H1 (cell line): ENCODE measurements around the gene FAM219A. TPM values are rescaled to one million over a fixed set of nuclear protein-coding genes. Genes with fewer than 3 reads are reported as not detected.
"Not testable (repeated sequence)": the region's sequence is repeated elsewhere in the genome, so short reads cannot be mapped to it uniquely, and the experiment has no call there.

Experiments used
- CTCF ChIA-PET: fragments of 300-600 bp; sonication (Branson Sonifier 250); formaldehyde crosslinking; loops from one replicate; lab custom pipeline; 2021; ENCODE audit not compliant: partially characterized antibody; lab: Charles Lee
- POLR2A ChIA-PET: fragments of 300-600 bp; sonication (Branson Sonifier 250); formaldehyde crosslinking; loops from one replicate; lab custom pipeline; 2021; ENCODE audit warnings: inconsistent platforms; ENCODE audit not compliant: partially characterized antibody; lab: Charles Lee
- DNase-seq, 2 experiments: peaks; one replicate each; pipeline versions ENCODE4 v3.0.0 to v3.0.0-alpha.2; 2010 to 2022; ENCODE audit warnings: low spot score in 2 of 2, low read depth in 1 of 2, mixed read lengths in 1 of 2
- FAIRE-seq: peaks from 2 replicates; lab custom pipeline; 2011; peaks lifted over from hg19 to GRCh38; lab: Jason Lieb, UNC
- H2AFZ ChIP-seq: 2 replicates; pipeline ENCODE4 v1.8.1; 2012; ENCODE audit warnings: low read length, inconsistent platforms
- H2AK5ac ChIP-seq: 2 replicates; pipeline ENCODE4 v1.6.1; 2013; ENCODE audit warnings: low read depth, low read length
- H2BK120ac ChIP-seq: replicated peaks from 2 replicates; pipeline ENCODE3; 2013; ENCODE audit warnings: low read depth, low read length, inconsistent platforms
- H2BK12ac ChIP-seq: 2 replicates; pipeline ENCODE4 v1.6.1; 2013; ENCODE audit warnings: low read depth, low read length
- H2BK15ac ChIP-seq: 2 replicates; pipeline ENCODE4 v1.6.1; 2013; ENCODE audit warnings: low read length
- H2BK20ac ChIP-seq: 2 replicates; pipeline ENCODE4 v1.6.1; 2013; ENCODE audit warnings: low read length
- H2BK5ac ChIP-seq: 2 replicates; pipeline ENCODE4 v1.6.1; 2013; ENCODE audit warnings: low read depth, low read length
- H3K14ac ChIP-seq: 2 replicates; pipeline ENCODE4 v1.6.1; 2013; ENCODE audit warnings: inconsistent platforms; ENCODE audit not compliant: insufficient read length
- H3K18ac ChIP-seq: 2 replicates; pipeline ENCODE4 v1.6.1; 2013; ENCODE audit warnings: low read length; ENCODE audit errors: extremely low read depth
- H3K23ac ChIP-seq: 2 replicates; pipeline ENCODE4 v1.6.1; 2013; ENCODE audit warnings: inconsistent platforms; ENCODE audit not compliant: insufficient read length
- H3K23me2 ChIP-seq: 2 replicates; pipeline ENCODE4 v1.6.1; 2013; ENCODE audit warnings: low read depth, low read length
- H3K27ac ChIP-seq: 2 replicates; pipeline ENCODE4 v1.6.1; 2011; ENCODE audit warnings: low read depth, low read length, inconsistent platforms
- H3K27me3 ChIP-seq, 4 experiments: replicated peaks in 1 of 4; 1 replicate in 1 of 4; 2 replicates in 3 of 4; pipeline versions ENCODE4 v1.6.1 to v1.8.1; 2011 to 2013; ENCODE audit warnings: low read length in 3 of 4, mild to moderate bottlenecking in 3 of 4, inconsistent platforms in 2 of 4, mixed read lengths in 2 of 4, moderate library complexity in 1 of 4; ENCODE audit not compliant: control insufficient read depth in 3 of 4, insufficient read depth in 3 of 4; ENCODE audit errors: extremely low read depth in 1 of 4
- H3K36me3 ChIP-seq, 4 experiments: 2 replicates each; pipeline versions ENCODE4 v1.6.1 to v1.8.1; 2011 to 2013; ENCODE audit warnings: mild to moderate bottlenecking in 4 of 4, low read length in 3 of 4, moderate library complexity in 2 of 4, control low read depth in 1 of 4, inconsistent platforms in 1 of 4; ENCODE audit not compliant: insufficient read depth in 4 of 4, control insufficient read depth in 2 of 4
- H3K4ac ChIP-seq: replicated peaks from 2 replicates; pipeline ENCODE3; 2013; ENCODE audit warnings: low read length, low read depth, mixed read lengths, inconsistent platforms; ENCODE audit not compliant: insufficient read length
- H3K4me1 ChIP-seq, 4 experiments: replicated peaks in 1 of 4; 1 replicate in 1 of 4; 2 replicates in 3 of 4; pipeline versions ENCODE4 v1.6.1 to v1.8.1; 2011 to 2013; ENCODE audit warnings: low read length in 3 of 4, inconsistent platforms in 2 of 4, mixed read lengths in 1 of 4; ENCODE audit not compliant: insufficient read depth in 4 of 4, control insufficient read depth in 3 of 4
- H3K4me2 ChIP-seq, 2 experiments: 2 replicates each; pipeline versions ENCODE4 v1.6.1 to v1.8.1; 2011 to 2013; ENCODE audit warnings: low read depth in 2 of 2, low read length in 2 of 2, control low read depth in 1 of 2, inconsistent platforms in 1 of 2, mild to moderate bottlenecking in 1 of 2; ENCODE audit not compliant: insufficient read depth in 1 of 2
- H3K4me3 ChIP-seq, 4 experiments: fragments of 200-600, 300-600 bp in 1 of 4; sonication (generic), shearing (Covaris generic), sonication (Bioruptor Twin) in 1 of 4; 2 replicates each; pipeline versions ENCODE4 v1.5.1 to v1.8.1; 2011 to 2016; ENCODE audit warnings: low read length in 4 of 4, low read depth in 3 of 4, control low read depth in 2 of 4, inconsistent platforms in 2 of 4, mild to moderate bottlenecking in 2 of 4, mixed read lengths in 1 of 4, moderate library complexity in 1 of 4; ENCODE audit not compliant: insufficient read depth in 2 of 4; ENCODE audit errors: extremely low read depth in 1 of 4
- H3K56ac ChIP-seq: replicated peaks from 2 replicates; pipeline ENCODE3; 2013; ENCODE audit warnings: low read depth, mild to moderate bottlenecking, mixed read lengths, low read length, inconsistent platforms; ENCODE audit not compliant: insufficient read length
- H3K79me1 ChIP-seq: 2 replicates; pipeline ENCODE4 v1.6.1; 2013; ENCODE audit warnings: low read depth, low read length, control low read depth
- H3K79me2 ChIP-seq, 2 experiments: 2 replicates each; pipeline versions ENCODE4 v1.6.1 to v1.8.1; 2012 to 2013; ENCODE audit warnings: low read length in 2 of 2, mild to moderate bottlenecking in 2 of 2, inconsistent platforms in 1 of 2; ENCODE audit not compliant: insufficient read depth in 2 of 2, control insufficient read depth in 1 of 2
- H3K9ac ChIP-seq, 4 experiments: replicated peaks in 1 of 4; 1 replicate in 1 of 4; 2 replicates in 3 of 4; pipeline versions ENCODE4 v1.6.1 to v1.8.1; 2011 to 2013; ENCODE audit warnings: low read depth in 3 of 4, low read length in 3 of 4, control low read depth in 2 of 4, mild to moderate bottlenecking in 2 of 4, moderate library complexity in 2 of 4, inconsistent platforms in 1 of 4; ENCODE audit errors: extremely low read depth in 1 of 4
- H3K9me3 ChIP-seq, 2 experiments: 2 replicates each; pipeline versions ENCODE4 v1.6.1 to v1.8.1; 2012 to 2013; ENCODE audit warnings: mild to moderate bottlenecking in 2 of 2, moderate library complexity in 2 of 2, control low read depth in 1 of 2, inconsistent platforms in 1 of 2, low read depth in 1 of 2, low read length in 1 of 2, mixed read lengths in 1 of 2; ENCODE audit not compliant: insufficient read depth in 2 of 2
- H4K20me1 ChIP-seq, 2 experiments: replicated peaks in 1 of 2; 2 replicates each; pipeline versions ENCODE3 to v1.8.1; 2011 to 2013; ENCODE audit warnings: inconsistent platforms in 2 of 2, low read length in 2 of 2, mild to moderate bottlenecking in 1 of 2; ENCODE audit not compliant: insufficient read depth in 2 of 2, control insufficient read depth in 1 of 2
- H4K5ac ChIP-seq: 2 replicates; pipeline ENCODE4 v1.6.1; 2013; ENCODE audit warnings: low read length, low read depth, mixed read lengths, inconsistent platforms; ENCODE audit not compliant: insufficient read length
- H4K8ac ChIP-seq: 2 replicates; pipeline ENCODE4 v1.8.0; 2013; ENCODE audit warnings: mild to moderate bottlenecking, moderate library complexity, low read length, inconsistent platforms; ENCODE audit not compliant: insufficient read depth; ENCODE audit errors: extremely low read depth
- H4K91ac ChIP-seq: replicated peaks from 2 replicates; pipeline ENCODE3; 2013; ENCODE audit warnings: low read length, mixed read lengths, inconsistent platforms; ENCODE audit not compliant: insufficient read length
- BRCA1 ChIP-seq: IDR thresholded peaks from 2 replicates; pipeline ENCODE4 v1.6.1; 2012; ENCODE audit warnings: low read depth, low read length, improper control_type of control experiment
- CHD2 ChIP-seq: IDR thresholded peaks from 2 replicates; pipeline ENCODE4 v1.6.1; 2012; ENCODE audit warnings: low read length, improper control_type of control experiment
- CTCF ChIP-seq, 3 experiments: IDR thresholded peaks; 1 replicate in 2 of 3; 2 replicates in 1 of 3; pipeline versions ENCODE4 v1.5.1 to v1.6.1; 2011; ENCODE audit warnings: low read length in 3 of 3, mild to moderate bottlenecking in 3 of 3, inconsistent platforms in 2 of 3, low read depth in 1 of 3, moderate library complexity in 1 of 3; ENCODE audit not compliant: insufficient read depth in 1 of 3; ENCODE audit errors: control extremely low read depth in 1 of 3
- SIX5 ChIP-seq: IDR thresholded peaks from 2 replicates; pipeline ENCODE4 v1.6.1; 2011; ENCODE audit warnings: mild to moderate bottlenecking, low read depth, low read length
- SP4 ChIP-seq: IDR thresholded peaks from 2 replicates; pipeline ENCODE4 v1.6.1; 2012; ENCODE audit warnings: low read length, inconsistent platforms
- WGBS, 2 experiments: shearing (Covaris generic) in 1 of 2; methylation state at CpG; one replicate each; pipeline versions ENCODE4 v1.1.6 to v1.1.7; 2013 to 2015; ENCODE audit warnings: low lambda C conversion rate in 2 of 2, mixed read lengths in 2 of 2, inconsistent platforms in 1 of 2, low coverage in 1 of 2, missing lambda C conversion rate in 1 of 2; ENCODE audit not compliant: insufficient replicate concordance in 2 of 2, insufficient coverage in 1 of 2, insufficient read length in 1 of 2; ENCODE audit errors: extremely low coverage in 1 of 2, missing lambda C conversion rate in 1 of 2; 5-methylcytosine and 5-hydroxymethylcytosine counted together
- polyA plus RNA-seq, 7 experiments: library from polyadenylated mRNA; depleted of rRNA in 3 of 7; stranded (reverse) in 5 of 7; unstranded in 2 of 7; fragments of >200 nt in 5 of 7; fragments of 200-250 nt in 2 of 7; gene quantifications; 1 replicate in 5 of 7; 2 replicates in 1 of 7; 4 replicates in 1 of 7; pipeline versions ENCODE4 v1.2.1 to v1.2.3, GENCODE V29; 2011 to 2013; ENCODE audit warnings: missing spikeins in 2 of 7, mixed read lengths in 2 of 7
- total RNA-seq: library from RNA; stranded (reverse); fragmentation: NEBNext Ultra II Directional; extraction: Animal tissue kit (Norgen Biotek cat#: 25700); gene quantifications from 2 replicates; pipeline ENCODE4 v1.2.1, GENCODE V29; 2021

The FAM219A gene
- total and polyA plus RNA-seq, 2 of the 8 experiments (the other 6 are each of a cell fraction or from before 2014, with no cell fraction given) = 7.7 to 10.4 TPM

DNA sequence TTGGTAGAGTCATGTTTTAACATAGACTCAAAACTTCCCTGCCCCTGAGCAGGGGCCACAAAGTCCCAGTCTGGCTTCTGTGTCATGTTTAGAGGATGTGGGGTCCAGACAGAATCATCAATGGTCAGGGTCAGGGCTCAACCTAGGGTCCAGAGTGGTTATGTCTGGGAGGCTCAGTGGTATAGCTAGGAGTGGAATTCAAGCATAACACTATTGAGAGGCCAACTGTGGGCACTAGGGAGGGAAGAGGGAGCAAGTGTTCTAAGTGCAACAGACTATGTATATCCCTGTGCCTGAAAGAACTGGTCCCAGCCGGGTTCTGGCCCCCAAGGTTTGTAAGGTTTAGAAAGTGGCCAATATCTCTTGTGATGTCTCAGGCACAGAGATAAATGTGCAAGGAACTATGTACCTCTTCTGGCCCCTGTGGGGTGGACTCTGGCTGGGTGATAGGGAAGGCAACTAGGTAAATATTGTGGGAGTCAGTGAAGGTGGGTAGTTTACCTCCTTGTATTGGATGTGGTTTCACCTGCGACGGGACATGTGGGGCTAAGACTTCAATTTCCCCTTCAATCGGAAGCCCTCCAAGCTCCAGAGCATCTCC is 95.7 kb downstream of the FAM219A start (continued):
- no peak for TF ChIP-seq SP4
- no peak for TF ChIP-seq BRCA1
- TF ChIP-seq CHD2 = no peak
- no peak for TF ChIP-seq CTCF (IDR thresholded peaks at IDR 0.05; ENCODE audit: control extremely low read depth in 1 of 3, insufficient read depth in 1 of 3, low read depth in 1 of 3, low read length in 3 of 3)
- no peak for TF ChIP-seq SIX5

DNA sequence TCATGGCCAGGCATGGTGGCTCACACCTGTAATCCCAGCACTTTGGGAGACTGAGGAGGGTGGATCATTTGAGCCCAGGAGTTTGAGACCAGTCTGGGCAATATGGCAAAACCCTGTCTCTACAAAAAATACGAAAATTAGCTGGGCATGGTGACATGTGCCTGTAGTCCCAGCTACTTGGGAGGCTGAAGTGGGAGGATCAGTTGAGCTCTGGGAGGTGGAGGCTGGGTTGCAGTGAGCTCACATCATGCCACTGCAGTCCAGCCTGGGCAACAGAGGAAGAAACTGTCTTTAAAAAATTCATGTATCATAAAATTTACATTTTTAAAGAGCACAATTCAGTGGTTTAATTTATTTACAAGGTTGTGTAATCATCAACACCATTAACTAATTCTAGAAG is 105.4 kb downstream of the FAM219A start:
- H3K56ac ChIP-seq = not testable (repeated sequence)

More for the DNA sequence above, 105.4 kb downstream of the FAM219A start:
- H3K18ac ChIP-seq, H4K20me1 ChIP-seq, H2BK5ac ChIP-seq, H3K27ac ChIP-seq, H3K4me3 ChIP-seq, H4K5ac ChIP-seq, H3K14ac ChIP-seq, FAIRE-seq, H3K27me3 ChIP-seq, H2BK120ac ChIP-seq, H2AFZ ChIP-seq, DNase-seq, H2BK12ac ChIP-seq, H3K36me3 ChIP-seq, H4K8ac ChIP-seq, H3K79me2 ChIP-seq, H2BK15ac ChIP-seq, H3K79me1 ChIP-seq, H4K91ac ChIP-seq, H3K23me2 ChIP-seq, H3K9ac ChIP-seq, H3K4me2 ChIP-seq, H2BK20ac ChIP-seq, H2AK5ac ChIP-seq, H3K9me3 ChIP-seq, H3K4ac ChIP-seq, H3K23ac ChIP-seq, H3K4me1 ChIP-seq, POLR2A ChIA-PET: not testable (repeated sequence)
- WGBS, 2 experiments = 100% methylated on average over 1 of the region's 1 CpG; no CpG with 5 or more reads in 1 of the 2 experiments
- CTCF ChIA-PET = interaction anchor here (0.6 to 2.0 kb wide), 3 partner anchors 11 to 20 kb away, joined by 3 to 6 read pairs (median 3); no protein-coding TSS in a partner anchor
